Activated CD4-positive, CD25-positive, alpha-beta regulatory T cell treated with anti-CD3 and anti-CD28 coated beads, Interleukin-2, amount 50 U/mL, for 24 hours (primary cell): ENCODE measurements around the gene DNAJC7.

ENCODE experiments used
- ATAC-seq, 2 donors: fragments of 150-1000 bp; cut with Tn5 transposase; one replicate each; pipeline ENCODE4 v1.10.0; 2021; ENCODE audit warnings: mild to moderate bottlenecking in 1 of 2, moderate library complexity in 1 of 2

Gene DNAJC7, protein sequence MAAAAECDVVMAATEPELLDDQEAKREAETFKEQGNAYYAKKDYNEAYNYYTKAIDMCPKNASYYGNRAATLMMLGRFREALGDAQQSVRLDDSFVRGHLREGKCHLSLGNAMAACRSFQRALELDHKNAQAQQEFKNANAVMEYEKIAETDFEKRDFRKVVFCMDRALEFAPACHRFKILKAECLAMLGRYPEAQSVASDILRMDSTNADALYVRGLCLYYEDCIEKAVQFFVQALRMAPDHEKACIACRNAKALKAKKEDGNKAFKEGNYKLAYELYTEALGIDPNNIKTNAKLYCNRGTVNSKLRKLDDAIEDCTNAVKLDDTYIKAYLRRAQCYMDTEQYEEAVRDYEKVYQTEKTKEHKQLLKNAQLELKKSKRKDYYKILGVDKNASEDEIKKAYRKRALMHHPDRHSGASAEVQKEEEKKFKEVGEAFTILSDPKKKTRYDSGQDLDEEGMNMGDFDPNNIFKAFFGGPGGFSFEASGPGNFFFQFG

GRCh38 chr17:42016941-42017865 lies at the start of gene DNAJC7:
TSS of gene DNAJC7 (minus strand) at chr17:42017439. CDS start at chr17:42017416, 23 bp downstream.
- peak; percentile 92 to 94 for ATAC-seq

GRCh38 chr17:42065201-42065600 lies 48.0 kb upstream of the DNAJC7 start:
- no peak for ATAC-seq

GRCh38 chr17:42062681-42063080 lies 45.4 kb upstream of the DNAJC7 start:
- no peak for ATAC-seq

GRCh38 chr17:42061646-42062487 lies 44.6 kb upstream of the DNAJC7 start:
- ATAC-seq = no peak

DNA sequence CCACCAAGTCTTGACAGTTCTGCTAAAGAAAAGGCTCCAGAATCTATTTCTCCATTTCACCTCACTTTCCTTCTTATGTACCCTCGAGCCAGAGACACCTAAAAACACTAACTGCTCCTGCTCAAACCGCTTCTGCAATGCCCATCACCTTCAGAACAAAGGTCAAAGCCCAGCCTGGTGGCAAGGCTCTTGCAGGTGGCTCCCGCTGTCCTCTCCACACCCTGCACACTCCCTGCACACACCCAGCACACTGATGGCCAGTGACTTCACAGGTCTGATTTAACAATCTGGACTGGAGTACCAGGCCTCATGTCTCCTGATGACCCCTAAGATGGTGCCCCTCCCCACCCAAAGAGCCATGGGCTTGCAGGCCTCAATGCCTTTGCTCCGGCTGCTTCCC lies 43.0 kb upstream of the DNAJC7 start:
- no peak for ATAC-seq

- ATAC-seq = no peak
Measured at GRCh38 chr17:42059815-42060214, 42.6 kb upstream of the DNAJC7 start.

- ATAC-seq = no peak
Measured at GRCh38 chr17:42058063-42058462, 40.8 kb upstream of the DNAJC7 start.

- no peak for ATAC-seq
Measured at GRCh38 chr17:42056635-42057034, 39.4 kb upstream of the DNAJC7 start.

GRCh38 chr17:42055496-42055895 lies 38.3 kb upstream of the DNAJC7 start:
- no peak for ATAC-seq

DNA sequence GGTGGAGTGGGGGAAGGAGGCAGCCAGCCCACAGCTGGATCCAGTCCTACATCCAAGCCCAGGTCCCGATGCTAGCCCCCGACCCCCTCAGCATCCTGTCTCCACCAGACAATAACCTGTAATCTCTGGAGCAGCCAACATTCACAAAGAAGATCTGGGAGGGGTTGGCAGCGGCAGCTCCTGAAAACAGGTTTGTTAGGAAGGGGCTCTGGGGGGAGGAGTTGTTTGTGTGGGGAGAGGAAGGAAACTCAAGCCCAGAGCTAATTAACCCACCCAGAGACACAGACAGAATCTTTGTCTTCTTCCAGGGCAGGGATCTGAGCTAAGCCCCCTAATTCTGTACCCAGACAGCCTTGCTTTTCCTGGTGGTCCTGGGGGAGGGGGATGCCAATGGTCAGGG lies 37.8 kb upstream of the DNAJC7 start:
- no peak for ATAC-seq

DNA sequence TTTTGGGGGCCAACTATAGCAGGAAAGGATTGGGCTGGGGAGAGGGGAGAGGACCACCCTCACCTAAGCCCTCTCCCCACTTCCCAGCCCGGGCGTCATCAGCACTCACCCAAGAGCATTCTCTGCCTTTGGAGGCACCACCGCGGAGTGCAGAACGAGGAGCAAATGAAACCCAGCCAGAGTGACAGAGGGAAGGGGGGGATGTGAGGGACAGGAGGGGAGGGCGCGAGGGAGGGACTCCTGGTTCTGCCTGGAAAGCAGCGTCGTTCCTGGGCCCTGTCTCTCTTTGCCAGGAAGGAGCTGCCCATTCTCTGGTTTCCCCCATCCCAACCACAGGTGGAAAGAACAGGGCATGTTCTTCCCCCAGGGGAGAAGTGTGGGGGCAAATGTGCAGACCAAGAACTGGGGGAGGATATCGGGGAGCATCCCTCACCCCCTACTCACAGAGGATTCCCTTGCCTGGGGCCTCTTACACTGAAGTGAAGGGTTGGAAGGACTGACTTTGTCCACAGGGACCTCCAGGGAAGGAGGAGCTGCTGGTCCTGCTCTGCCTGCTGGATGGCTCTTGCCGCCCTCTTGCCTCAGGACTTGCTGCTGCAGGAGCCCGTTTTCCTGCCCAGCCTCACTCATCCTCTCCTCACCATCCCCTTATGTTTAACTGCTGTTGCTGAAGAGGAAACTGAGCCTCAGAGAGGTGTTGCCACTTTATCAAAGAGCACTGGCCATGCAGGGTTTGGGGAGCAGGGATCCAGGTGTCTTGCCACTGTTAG lies 36.7 kb upstream of the DNAJC7 start:
- no peak for ATAC-seq

- ATAC-seq = no peak
Measured at GRCh38 chr17:42052346-42052877, 35.2 kb upstream of the DNAJC7 start.

- ATAC-seq = no peak
Measured at GRCh38 chr17:42051645-42052044, 34.4 kb upstream of the DNAJC7 start.

GRCh38 chr17:42051013-42051400 lies 33.8 kb upstream of the DNAJC7 start:
- no peak for ATAC-seq

DNA sequence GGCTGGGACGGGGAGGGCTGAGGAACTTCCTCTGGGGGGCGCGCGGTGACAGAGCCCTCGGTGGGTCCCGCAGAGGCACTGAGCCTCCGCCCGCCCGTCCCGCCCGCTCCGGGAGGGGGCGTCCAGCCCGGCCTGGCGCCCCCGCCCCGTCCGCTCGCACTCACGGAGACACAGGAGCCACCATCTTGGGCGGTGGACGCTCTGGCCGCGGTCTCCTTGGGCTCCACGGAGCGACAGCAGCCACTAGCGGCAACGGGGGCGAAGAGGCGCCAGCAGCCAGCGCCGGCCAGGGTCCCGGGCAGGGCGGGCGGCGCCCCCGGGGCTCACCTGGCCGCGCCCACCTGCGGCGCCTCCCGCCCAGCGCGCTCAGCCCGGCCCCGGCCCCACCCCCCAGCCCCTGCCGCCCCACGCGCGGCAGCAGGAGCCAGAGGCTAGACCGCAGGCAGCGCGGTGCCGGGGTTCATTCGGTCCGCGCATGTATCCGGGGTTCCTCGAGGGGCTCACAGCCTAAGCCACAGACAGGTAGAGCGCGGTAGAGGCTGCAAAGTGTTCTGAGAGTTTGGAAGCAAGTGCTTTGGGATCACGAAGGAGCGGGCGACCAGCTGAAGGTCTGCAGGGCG lies 33.3 kb upstream of the DNAJC7 start, which contains the start of gene C17orf113:
C17orf113 (minus strand) TSS at position 209 of the 620 bp plus-strand sequence. CDS start 7,225 bp downstream, outside the sequence.
- ATAC-seq = peak; percentile 66 to 81

- no peak for ATAC-seq
Measured at GRCh38 chr17:42049834-42050392, 32.7 kb upstream of the DNAJC7 start.

DNA sequence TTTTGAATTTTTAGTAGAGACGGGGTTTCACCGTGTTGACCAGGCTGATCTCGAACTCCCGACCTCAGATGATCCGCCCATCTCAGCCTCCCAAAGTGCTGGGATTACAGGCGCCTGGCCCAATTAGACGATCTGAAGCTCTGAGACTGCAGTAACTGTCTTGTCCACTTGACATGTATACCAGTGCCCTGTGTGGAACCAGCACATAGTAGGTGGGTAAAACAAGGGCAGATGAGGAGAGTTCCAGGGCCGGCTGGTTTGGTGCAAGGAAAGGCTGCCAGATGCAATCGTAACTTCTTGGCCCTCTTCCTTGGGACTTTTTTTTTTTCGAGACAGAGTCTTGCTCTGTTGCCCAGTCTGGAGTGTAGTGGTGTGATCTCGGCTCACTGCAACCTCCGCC lies 30.1 kb upstream of the DNAJC7 start:
- ATAC-seq = no peak

DNA sequence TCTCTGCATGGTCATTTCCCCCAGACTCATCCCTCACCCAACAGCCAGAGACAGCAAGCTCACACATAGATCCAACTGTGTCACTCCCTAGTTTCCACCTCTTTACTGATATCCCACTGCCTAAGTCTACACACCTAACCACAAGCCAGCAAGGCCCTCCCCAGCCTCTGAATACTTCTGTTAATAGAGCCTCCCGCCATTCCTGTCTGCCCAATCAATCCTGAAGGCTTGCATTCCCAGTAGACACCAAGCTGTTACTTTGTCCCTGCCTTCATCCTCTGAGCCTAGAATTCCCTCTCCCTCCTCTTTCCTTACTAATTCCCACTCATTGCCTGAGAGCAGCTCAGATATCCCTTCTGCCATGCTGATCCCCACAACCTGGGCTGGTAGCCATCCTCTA lies 28.5 kb upstream of the DNAJC7 start:
- ATAC-seq = no peak

- no peak for ATAC-seq
Measured at GRCh38 chr17:42042598-42043319, 25.5 kb upstream of the DNAJC7 start.

GRCh38 chr17:42041619-42042018 lies 24.4 kb upstream of the DNAJC7 start:
- ATAC-seq = no peak
